ENCODE results near the gene TUSC2.

DNA sequence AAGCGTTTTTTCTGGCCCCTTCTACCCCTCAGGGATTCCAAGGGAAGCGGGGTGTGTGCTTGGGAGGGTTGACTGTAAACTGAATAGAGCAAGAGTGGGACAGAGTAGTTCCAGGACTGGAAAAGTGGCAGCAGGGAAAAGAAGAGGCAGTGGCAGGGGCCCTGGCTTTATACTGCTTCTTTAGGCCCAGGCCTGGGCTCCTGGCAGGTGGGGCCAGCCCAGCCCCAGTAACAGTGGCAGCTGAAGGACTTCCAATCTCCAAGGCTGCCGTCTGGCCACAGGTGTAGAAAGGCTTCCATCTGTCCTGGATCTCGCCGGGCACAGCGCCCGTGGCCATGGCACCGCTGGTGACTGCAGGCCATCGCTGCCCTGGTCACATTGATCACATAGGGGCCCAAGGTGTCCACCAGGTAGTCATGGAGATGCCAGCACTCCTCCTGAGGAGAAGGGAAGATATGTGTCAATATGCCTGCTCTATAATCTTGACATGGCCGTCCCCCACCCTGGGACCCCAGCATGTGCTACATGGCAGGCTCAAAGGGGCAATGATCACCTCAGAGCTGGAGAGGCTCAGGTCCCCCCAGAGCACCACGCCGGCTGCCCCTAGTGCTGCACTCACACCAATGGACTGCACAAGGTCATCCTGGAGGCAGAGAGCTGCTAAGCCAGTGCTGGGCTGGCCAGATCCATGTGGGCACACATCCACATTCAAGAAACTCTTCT lies 34.8 kb downstream of the TUSC2 start:
- TF ChIP-seq, protein P1, sequence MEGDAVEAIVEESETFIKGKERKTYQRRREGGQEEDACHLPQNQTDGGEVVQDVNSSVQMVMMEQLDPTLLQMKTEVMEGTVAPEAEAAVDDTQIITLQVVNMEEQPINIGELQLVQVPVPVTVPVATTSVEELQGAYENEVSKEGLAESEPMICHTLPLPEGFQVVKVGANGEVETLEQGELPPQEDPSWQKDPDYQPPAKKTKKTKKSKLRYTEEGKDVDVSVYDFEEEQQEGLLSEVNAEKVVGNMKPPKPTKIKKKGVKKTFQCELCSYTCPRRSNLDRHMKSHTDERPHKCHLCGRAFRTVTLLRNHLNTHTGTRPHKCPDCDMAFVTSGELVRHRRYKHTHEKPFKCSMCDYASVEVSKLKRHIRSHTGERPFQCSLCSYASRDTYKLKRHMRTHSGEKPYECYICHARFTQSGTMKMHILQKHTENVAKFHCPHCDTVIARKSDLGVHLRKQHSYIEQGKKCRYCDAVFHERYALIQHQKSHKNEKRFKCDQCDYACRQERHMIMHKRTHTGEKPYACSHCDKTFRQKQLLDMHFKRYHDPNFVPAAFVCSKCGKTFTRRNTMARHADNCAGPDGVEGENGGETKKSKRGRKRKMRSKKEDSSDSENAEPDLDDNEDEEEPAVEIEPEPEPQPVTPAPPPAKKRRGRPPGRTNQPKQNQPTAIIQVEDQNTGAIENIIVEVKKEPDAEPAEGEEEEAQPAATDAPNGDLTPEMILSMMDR (conservative IDR thresholded peaks at IDR 0.05 in 1 of 2, IDR thresholded peaks at IDR 0.05 in 1 of 2; ENCODE audit: low read depth in 1 of 2, low read length in 2 of 2), result no peak
- no peak for TF ChIP-seq EZH2 (IDR thresholded peaks at IDR 0.05; ENCODE audit: low read length, missing control alignments)
